ENCODE results near the gene TBK1. TPM values are rescaled to one million over a fixed set of nuclear protein-coding genes. Genes with fewer than 3 reads are reported as not detected.
A peak's percentile ranks its signal among the peaks of the same experiment; 100 is the strongest.
"Not testable (repeated sequence)": the region's sequence is repeated elsewhere in the genome, so short reads cannot be mapped to it uniquely, and the experiment has no call there.

Gene TBK1
- total RNA-seq, 1 donor = 32.1 TPM

- no peak overlapping the region for H3K4me3 ChIP-seq (ENCODE audit: low read depth, low read length)
- DNase-seq (ENCODE audit: low read depth) = no peak
Observed at GRCh38 chr12:64532734-64533351, 80.9 kb downstream of the TBK1 start.

GRCh38 chr12:64534672-64535199, 82.8 kb downstream of the TBK1 start:
- H3K4me3 ChIP-seq (ENCODE audit: low read depth, low read length) = no peak overlapping the region
- no peak for TF ChIP-seq CTCF (IDR thresholded peaks at IDR 0.05; ENCODE audit: insufficient read depth, low read length)
- DNase-seq (ENCODE audit: low read depth) = no peak

More at GRCh38 chr12:64532734-64533351, 80.9 kb downstream of the TBK1 start:
- TF ChIP-seq CTCF (IDR thresholded peaks at IDR 0.05; ENCODE audit: insufficient read depth, low read length) = no peak

DNA sequence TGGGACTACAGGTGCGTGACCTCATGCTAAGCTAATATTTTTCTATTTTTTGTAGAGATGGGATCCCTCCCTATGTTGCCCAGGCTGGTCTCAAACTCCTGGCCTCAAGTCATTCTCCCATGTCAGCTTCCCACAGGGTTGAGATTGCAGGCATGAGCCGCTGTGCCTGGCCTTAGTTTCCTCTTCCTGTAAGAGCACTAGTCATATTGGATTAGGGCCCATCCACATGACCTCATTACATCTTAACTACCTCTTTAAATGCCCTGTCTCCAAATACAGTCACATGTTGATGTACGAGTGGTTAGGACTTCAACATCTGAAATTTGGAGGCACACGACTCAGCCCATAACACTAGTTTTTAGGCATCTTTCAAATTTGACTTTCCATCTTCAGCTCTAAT, 86.2 kb downstream of the TBK1 start:
- no peak overlapping the region for H3K4me3 ChIP-seq (ENCODE audit: low read depth, low read length)
- TF ChIP-seq CTCF (IDR thresholded peaks at IDR 0.05; ENCODE audit: insufficient read depth, low read length) = no peak
- no peak for DNase-seq (ENCODE audit: low read depth)

- H3K4me3 ChIP-seq (ENCODE audit: low read depth, low read length) = not testable (repeated sequence)
- peak; percentile 23 for DNase-seq (ENCODE audit: low read depth)
Observed at GRCh38 chr12:64542409-64543047, 90.6 kb downstream of the TBK1 start.

DNA sequence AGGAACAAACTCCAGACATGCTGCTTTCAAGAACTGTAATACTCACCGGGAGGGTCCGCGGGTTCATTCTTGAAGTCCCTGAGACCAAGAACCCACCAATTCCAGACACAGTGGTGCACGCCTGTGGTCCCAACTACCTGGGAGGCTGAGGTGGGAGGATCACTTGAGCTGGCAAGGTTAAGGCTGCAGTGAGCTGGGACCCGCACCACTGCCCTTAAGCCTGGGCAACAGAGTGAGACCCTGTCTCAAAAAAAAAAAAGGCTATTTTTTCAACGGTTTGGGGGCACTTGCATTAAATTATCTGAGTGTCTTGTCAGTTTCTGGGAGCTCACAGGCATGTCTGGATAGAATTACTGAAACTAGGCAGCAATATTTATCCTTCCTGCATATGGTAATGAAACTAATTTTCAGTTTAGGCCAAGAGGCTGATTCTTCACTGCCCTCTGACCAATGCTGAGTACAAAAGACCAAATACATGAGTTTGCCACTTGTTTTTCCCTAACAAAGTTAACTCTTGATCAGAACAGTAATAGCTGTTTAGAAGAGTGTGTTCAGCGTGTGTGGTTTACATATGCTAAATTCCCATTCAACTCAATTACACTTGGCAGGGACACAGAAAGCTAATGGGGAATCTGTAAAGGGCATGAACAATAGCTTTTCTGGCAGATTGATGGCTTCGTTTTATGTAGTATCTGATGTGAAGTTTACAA, 92.6 kb downstream of the TBK1 start:
- H3K4me3 ChIP-seq (ENCODE audit: low read depth, low read length) = no peak overlapping the region
- no peak for TF ChIP-seq CTCF (IDR thresholded peaks at IDR 0.05; ENCODE audit: insufficient read depth, low read length)
- no peak for DNase-seq (ENCODE audit: low read depth)

GRCh38 chr12:64545081-64545382, 93.1 kb downstream of the TBK1 start:
- H3K4me3 ChIP-seq (ENCODE audit: low read depth, low read length) = no peak overlapping the region
- no peak for TF ChIP-seq CTCF (IDR thresholded peaks at IDR 0.05; ENCODE audit: insufficient read depth, low read length)
- no peak for DNase-seq (ENCODE audit: low read depth)

DNA sequence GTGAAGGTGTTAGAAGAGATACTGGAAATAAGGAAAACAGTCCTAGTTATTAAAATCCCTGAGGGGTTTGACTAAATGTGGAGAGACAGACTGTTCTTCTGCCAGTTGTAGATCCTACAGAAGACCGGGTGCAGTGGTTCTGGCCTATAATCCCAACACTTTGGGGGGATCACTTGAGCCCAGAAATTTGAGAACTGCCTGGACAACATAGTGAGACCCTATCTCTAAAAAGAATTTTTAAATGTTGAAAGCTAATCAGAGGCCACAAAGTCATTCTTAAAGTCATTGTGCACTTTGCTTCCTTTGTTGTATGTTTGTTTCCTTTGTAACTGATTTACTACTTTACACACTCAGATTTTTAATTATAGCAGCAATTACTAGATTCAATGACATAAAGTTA, 97.2 kb downstream of the TBK1 start:
- DNase-seq (ENCODE audit: low read depth) = no peak
- no peak for TF ChIP-seq CTCF (IDR thresholded peaks at IDR 0.05; ENCODE audit: insufficient read depth, low read length)
- no peak overlapping the region for H3K4me3 ChIP-seq (ENCODE audit: low read depth, low read length)
